Hippocampal formation (tissue), 2 donors: ENCODE data around the gene DENND1A.
"Not testable (repeated sequence)": the region's sequence is repeated elsewhere in the genome, so short reads cannot be mapped to it uniquely, and the experiment has no call there.

Experiments
- DNase-seq, 2 donors: peaks; one replicate each; lab custom pipeline; 2025; lab: John Stamatoyannopoulos, UW

The DENND1A gene

DNA sequence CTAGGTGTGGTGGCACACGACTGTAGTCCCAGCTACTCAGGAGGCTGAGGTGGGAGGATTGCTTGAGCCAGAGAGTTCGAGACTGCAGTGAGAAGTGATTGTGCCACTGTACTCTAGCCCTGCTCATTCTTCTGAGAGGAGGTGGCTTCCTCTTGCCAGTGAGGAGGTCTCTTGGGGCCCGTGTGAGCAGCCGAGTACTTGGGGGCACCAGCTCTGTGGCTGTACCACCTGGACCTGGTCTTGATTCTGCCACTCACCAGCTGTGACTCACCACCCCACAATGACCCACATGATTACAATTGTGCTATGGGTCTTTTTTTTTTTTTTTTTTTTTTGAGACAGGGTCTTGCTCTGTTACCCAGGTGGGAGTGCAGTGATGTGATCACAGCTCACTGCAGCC lies 592.0 kb downstream of the DENND1A start:
- no peak for DNase-seq

DNA sequence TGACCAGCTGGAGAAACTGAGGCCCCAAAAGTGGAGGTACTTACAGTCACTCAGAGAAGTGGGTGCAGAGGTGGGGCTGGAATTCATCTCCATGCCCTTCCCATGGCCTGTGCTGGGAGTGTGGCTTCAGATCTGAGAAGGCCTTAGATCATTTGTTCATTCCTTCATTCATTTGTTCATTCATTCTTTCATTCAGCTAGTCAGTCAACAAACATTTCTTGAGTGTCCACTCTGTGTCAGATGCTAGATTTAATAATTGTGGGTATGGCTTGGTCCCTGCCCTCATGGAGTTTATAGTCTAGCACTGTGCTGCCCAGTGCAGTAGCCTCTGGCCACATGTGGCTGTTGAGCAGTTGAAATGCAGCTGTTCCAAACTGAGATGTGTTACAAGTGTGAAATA lies 593.0 kb downstream of the DENND1A start:
- DNase-seq = no peak

DNA sequence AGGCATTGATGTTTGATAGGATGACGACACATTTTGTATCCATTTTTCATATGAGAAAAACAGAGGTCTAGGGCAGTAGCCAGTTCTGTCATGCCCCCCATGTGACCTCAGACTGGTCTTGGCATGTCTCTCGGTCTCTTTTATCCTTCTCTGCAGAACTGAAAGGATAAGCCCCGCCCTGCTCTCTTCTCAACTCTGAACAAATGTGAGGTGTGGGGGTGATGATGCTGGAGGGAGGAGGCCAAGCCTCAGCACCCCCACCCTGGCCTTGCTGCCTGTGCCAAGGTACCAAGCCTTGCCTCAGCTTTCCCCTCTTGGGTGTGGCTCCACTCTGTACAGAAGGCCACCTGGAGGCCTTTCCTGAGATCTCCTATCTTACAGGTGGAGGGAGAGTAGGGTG lies 593.5 kb downstream of the DENND1A start:
- no peak for DNase-seq

DNA sequence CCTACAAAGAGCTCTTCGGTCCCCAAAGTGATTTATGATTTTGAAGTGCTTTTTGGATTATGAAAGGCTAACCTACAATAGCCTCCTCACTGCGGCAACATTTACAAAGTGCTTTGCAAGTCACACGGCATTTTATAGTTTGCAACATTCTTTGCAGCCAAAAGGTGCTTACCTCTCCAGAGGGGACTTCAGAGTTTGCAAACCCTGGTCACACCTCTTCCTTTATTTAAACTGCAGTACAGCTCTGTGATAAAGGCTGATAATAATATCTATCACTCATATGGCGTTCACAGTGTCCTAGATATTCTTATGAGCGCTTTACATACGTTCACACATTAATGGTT lies 594.0 kb downstream of the DENND1A start:
- no peak for DNase-seq

DNA sequence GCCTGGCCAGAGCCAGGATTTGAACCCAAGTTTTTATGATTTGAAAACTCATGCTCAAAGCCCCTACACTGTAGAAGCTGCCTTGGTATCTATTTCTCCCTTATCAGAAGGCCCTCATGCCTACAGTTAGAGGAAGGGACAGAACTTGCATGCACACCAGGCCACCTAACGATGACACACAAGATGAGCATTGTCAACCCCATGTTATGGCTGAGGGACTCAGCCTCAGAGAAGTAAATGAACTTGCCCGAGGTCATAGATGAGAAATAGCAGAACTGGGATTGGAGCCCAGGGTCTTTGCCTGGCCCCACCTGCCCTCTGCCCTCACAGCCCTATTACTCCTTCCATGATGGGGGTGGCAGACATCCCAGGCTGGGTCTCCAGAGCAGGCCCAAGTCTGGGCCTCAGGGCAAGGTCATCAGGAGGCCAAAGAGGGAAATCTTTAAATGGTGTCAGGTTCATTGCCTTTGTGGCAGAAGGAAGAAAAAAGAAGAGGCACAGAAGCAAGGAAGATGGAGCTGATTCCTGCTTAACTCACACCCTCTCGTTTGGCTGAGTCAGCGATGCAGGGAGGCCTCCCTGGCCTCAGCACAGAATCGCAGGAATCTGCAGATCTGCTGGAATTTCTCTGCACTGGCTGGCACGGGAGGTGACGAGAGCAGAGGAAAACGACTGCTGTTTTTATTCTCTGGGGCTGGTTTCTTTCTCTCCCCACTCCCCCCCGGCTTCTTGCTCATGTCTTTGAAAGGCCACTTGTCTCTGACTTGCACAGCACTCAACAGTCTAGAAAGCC lies 594.5 kb downstream of the DENND1A start:
- DNase-seq = no peak

DNA sequence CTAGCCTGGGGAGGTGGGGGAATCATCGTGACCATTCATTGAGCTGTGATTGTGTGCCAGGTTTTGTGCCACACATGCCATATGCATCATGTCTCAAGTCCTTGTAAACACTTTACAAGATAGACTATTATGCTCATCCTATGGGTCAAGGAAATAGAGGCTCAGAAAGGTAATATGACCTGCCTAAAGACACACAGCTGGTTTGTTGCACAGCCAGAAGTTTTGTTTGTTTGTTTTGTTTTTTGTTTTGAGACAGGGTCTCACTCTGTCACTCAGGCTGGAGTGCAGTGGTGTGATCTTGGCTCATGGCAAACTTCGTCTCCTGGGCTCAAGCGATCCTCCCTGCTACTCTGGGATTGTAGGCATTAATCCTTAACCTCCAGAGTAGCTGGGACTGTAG lies 595.3 kb downstream of the DENND1A start:
- no peak for DNase-seq

DNA sequence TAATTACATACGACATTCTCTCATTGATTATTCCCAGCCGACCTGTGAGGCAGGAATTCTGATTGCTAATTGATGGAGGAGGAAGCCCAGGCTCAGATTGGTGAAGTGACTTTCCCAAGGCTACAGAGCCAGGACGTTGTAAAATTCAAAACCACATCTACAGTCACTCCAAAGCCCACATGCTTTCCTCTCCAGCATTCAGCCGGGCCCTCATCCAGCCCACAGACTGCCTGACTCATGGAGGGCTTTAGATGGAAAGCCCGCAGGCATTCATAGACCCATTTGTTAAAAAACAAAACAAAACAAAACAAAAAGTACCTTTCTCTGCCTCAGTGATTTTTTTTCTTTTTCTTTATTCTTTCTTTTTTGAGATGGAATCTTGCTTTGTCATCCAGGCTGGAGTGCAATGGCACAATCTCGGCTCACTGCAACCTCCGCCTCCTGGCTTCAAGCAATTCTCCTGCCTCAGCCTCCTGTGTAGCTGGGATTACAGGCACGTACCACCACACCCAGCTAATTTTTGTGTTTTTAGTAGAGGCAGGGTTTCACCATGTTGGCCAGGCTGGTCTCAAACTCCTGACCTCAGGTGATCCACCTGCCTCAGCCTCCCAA lies 596.8 kb downstream of the DENND1A start:
- DNase-seq = not testable (repeated sequence)

DNA sequence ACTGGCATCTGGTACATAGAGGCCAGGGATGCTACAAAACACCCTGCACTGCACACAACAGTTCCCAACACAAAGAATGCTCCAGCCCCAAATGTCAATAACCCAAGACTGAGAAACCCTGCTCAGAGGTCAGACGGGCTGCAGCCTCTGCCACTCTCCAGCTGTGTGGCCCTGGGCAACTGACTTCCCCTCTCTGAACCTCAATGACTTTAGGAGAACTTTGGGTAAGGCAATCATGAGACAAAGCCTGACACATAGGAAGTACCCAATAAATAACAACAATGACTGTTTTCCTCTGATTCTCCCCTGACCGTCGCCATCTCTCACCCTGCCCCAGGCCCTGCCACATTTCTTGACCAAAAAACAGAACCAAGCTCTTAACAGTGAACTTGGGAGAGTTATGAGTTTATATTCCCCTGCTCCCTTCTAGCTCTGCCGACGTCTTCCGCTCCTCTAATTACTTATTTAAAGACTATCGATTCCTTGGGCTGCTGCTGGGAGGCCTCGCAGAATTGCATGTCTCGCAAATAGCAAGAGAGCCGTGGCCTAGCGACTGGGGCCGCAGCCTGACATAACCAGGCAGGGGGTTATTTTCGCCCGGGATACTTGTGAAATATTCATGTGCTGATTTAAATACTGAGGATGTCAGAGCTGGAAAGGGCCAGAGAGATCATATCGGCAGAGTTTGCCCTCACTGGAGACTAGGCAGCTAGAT lies 598.4 kb downstream of the DENND1A start:
- no peak for DNase-seq
